ENCODE data around the gene OR10A7.

Gene OR10A7

DNA sequence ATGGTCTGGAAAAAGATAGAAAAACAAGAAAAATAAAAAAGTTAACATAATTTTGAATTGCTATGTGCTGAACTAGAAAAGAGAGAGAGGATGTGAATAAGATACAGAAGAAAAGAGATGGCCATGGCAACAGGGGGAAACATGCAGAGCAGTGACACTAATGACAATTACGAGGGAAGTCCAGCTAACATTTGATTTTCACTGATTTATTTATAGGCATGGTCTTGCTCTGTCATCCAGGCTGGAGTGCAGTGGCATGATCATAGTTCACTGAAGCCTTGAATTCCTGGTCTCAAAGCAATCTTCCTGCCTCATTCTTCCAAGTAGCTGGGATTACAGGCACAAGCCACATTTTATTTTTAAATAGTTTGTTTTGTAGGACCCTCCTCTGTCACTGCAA, 25.3 kb downstream of the OR10A7 start:
- Histone ChIP-seq H3K27ac (ENCODE audit: low read depth, low read length) (no peak overlapping the region), H3K4me1 (ENCODE audit: control insufficient read depth, low read length) (no peaks in the 10 kb centered on the region), H3K27me3 (ENCODE audit: control insufficient read depth, low read length) (peaks cover 11% of the 10 kb centered on the region), H3K9me2 (replicated peaks; ENCODE audit: control insufficient read depth, low read length) (no peaks in the 10 kb centered on the region), H3K4me3 (ENCODE audit: low read length) (no peak overlapping the region), H3F3A (ENCODE audit: control insufficient read depth, insufficient read depth) (no peaks in the 10 kb centered on the region), H3K4me2 (ENCODE audit: low read length) (no peak overlapping the region), H4K20me1 (ENCODE audit: control insufficient read depth, insufficient read depth, low read depth, low read length) (no peaks in the 10 kb centered on the region), H3K9me3 (ENCODE audit: control insufficient read depth, insufficient read depth, low read length) (no peaks in the 10 kb centered on the region), H3K36me3 (ENCODE audit: control insufficient read depth, low read length) (no peaks in the 10 kb centered on the region), H3K79me2 (ENCODE audit: control insufficient read depth, low read length) (no peaks in the 10 kb centered on the region)
- TF ChIP-seq EZH2phosphoT487 (IDR thresholded peaks at IDR 0.05; ENCODE audit: borderline replicate concordance, low read length) = no peak
- TF ChIP-seq, protein P1, sequence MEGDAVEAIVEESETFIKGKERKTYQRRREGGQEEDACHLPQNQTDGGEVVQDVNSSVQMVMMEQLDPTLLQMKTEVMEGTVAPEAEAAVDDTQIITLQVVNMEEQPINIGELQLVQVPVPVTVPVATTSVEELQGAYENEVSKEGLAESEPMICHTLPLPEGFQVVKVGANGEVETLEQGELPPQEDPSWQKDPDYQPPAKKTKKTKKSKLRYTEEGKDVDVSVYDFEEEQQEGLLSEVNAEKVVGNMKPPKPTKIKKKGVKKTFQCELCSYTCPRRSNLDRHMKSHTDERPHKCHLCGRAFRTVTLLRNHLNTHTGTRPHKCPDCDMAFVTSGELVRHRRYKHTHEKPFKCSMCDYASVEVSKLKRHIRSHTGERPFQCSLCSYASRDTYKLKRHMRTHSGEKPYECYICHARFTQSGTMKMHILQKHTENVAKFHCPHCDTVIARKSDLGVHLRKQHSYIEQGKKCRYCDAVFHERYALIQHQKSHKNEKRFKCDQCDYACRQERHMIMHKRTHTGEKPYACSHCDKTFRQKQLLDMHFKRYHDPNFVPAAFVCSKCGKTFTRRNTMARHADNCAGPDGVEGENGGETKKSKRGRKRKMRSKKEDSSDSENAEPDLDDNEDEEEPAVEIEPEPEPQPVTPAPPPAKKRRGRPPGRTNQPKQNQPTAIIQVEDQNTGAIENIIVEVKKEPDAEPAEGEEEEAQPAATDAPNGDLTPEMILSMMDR (IDR thresholded peaks at IDR 0.05; ENCODE audit: low read depth, low read length, poor library complexity, severe bottlenecking) = no peak

DNA sequence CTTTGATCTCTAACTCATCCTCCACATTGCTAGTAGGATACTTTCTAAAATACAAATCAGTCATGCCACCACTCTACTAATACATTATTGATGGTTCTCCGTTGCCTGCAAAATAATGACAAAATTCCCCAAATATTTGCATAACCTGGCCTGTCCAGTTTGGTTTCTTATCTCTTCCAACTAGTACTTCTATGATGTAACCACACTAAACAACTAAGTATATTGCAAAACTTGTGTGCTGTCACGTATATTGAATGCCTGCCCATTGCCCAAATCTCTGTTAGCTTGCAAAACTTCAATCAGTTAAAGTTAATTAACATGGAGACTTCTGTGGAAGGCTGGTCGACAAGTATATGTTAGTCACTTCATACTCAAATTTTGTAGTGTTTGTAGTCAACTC, 30.1 kb downstream of the OR10A7 start:
- Histone ChIP-seq H3K27me3 (ENCODE audit: control insufficient read depth, low read length) (peaks cover 11% of the 10 kb centered on the region), H3K4me3 (ENCODE audit: low read length) (no peak overlapping the region), H3K27ac (ENCODE audit: low read depth, low read length) (no peak overlapping the region), H3K36me3 (ENCODE audit: control insufficient read depth, low read length) (no peaks in the 10 kb centered on the region), H3K4me1 (ENCODE audit: control insufficient read depth, low read length) (no peaks in the 10 kb centered on the region), H3K79me2 (ENCODE audit: control insufficient read depth, low read length) (no peaks in the 10 kb centered on the region), H4K20me1 (ENCODE audit: control insufficient read depth, insufficient read depth, low read depth, low read length) (no peaks in the 10 kb centered on the region), H3K4me2 (ENCODE audit: low read length) (no peak overlapping the region), H3K9me3 (ENCODE audit: control insufficient read depth, insufficient read depth, low read length) (no peaks in the 10 kb centered on the region), H3F3A (ENCODE audit: control insufficient read depth, insufficient read depth) (no peaks in the 10 kb centered on the region), H3K9me2 (replicated peaks; ENCODE audit: control insufficient read depth, low read length) (no peaks in the 10 kb centered on the region)
- TF ChIP-seq, protein P1 (IDR thresholded peaks at IDR 0.05; ENCODE audit: low read depth, low read length, poor library complexity, severe bottlenecking) = no peak
- no peak for TF ChIP-seq EZH2phosphoT487 (IDR thresholded peaks at IDR 0.05; ENCODE audit: borderline replicate concordance, low read length)

DNA sequence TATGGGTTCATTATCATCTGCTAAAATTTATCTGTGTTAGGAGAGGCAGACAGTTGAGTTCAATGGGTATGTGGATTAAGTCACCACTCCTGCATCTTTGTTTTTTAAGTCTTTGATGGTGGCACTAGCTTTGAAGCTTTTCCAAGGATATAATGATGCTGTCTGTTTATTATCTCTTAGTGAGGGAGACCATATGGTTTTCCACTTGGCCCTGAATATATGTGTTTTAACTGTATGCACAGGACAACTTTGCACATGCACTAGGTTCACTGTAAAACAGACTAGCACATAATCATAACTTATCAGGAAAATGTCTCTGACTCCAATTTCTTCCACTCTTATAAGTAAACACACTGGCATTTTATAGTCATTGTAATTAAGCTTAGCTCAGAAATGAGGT, 32.5 kb downstream of the OR10A7 start:
- Histone ChIP-seq H3K36me3 (ENCODE audit: control insufficient read depth, low read length) (no peaks in the 10 kb centered on the region), H3K27ac (ENCODE audit: low read depth, low read length) (no peak overlapping the region), H3K4me3 (ENCODE audit: low read length) (no peak overlapping the region), H3K9me2 (replicated peaks; ENCODE audit: control insufficient read depth, low read length) (no peaks in the 10 kb centered on the region), H3F3A (ENCODE audit: control insufficient read depth, insufficient read depth) (no peaks in the 10 kb centered on the region), H4K20me1 (ENCODE audit: control insufficient read depth, insufficient read depth, low read depth, low read length) (no peaks in the 10 kb centered on the region), H3K9me3 (ENCODE audit: control insufficient read depth, insufficient read depth, low read length) (no peaks in the 10 kb centered on the region), H3K4me2 (ENCODE audit: low read length) (no peak overlapping the region), H3K4me1 (ENCODE audit: control insufficient read depth, low read length) (no peaks in the 10 kb centered on the region), H3K79me2 (ENCODE audit: control insufficient read depth, low read length) (no peaks in the 10 kb centered on the region), H3K27me3 (ENCODE audit: control insufficient read depth, low read length) (0 out of 2 replicates have a peak, but pooled peaks cover 2% of the 10 kb centered on the region)
- TF ChIP-seq, protein P1 (IDR thresholded peaks at IDR 0.05; ENCODE audit: low read depth, low read length, poor library complexity, severe bottlenecking) = no peak
- no peak for TF ChIP-seq EZH2phosphoT487 (IDR thresholded peaks at IDR 0.05; ENCODE audit: borderline replicate concordance, low read length)

DNA sequence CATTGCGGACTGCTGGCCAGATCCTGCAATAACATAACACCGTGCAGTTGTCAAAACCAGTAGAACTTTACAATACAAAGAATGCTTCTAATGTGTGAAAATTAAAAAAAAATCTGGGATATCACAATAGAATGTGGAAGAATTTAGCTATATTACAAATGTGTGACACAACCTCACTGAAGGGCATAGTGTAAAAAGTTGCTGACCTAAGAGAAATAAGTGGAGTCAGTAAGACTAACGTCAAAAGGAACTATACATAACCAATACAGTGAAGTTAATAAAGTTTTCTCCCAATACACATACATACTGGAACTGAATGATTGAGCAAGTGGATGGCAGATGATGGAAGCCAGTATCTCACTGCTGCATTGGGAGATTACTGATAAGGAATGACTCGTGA, 36.0 kb downstream of the OR10A7 start:
- no peaks in the 10 kb centered on the region for H3K36me3 ChIP-seq (ENCODE audit: control insufficient read depth, low read length)
- H3K27ac ChIP-seq (ENCODE audit: low read depth, low read length) = no peak overlapping the region
- H3K4me2 ChIP-seq (ENCODE audit: low read length) = no peak overlapping the region
- H3K4me3 ChIP-seq (ENCODE audit: low read length) = no peak overlapping the region
- H3K27me3 ChIP-seq (ENCODE audit: control insufficient read depth, low read length) = no peaks in the 10 kb centered on the region
- no peaks in the 10 kb centered on the region for H3F3A ChIP-seq (ENCODE audit: control insufficient read depth, insufficient read depth)
- H3K79me2 ChIP-seq (ENCODE audit: control insufficient read depth, low read length) = no peaks in the 10 kb centered on the region
- H3K9me3 ChIP-seq (ENCODE audit: control insufficient read depth, insufficient read depth, low read length) = no peaks in the 10 kb centered on the region
- no peaks in the 10 kb centered on the region for H4K20me1 ChIP-seq (ENCODE audit: control insufficient read depth, insufficient read depth, low read depth, low read length)
- no peaks in the 10 kb centered on the region for H3K4me1 ChIP-seq (ENCODE audit: control insufficient read depth, low read length)
- no peaks in the 10 kb centered on the region for H3K9me2 ChIP-seq (replicated peaks; ENCODE audit: control insufficient read depth, low read length)
- TF ChIP-seq, protein P1 (IDR thresholded peaks at IDR 0.05; ENCODE audit: low read depth, low read length, poor library complexity, severe bottlenecking) = no peak
- TF ChIP-seq EZH2phosphoT487 (IDR thresholded peaks at IDR 0.05; ENCODE audit: borderline replicate concordance, low read length) = no peak

All from DOHH2 (cell line).